COR-L47 (cell line): Measurements from ENCODE around the gene CLIP2.
"Not testable (repeated sequence)": the region's sequence is repeated elsewhere in the genome, so short reads cannot be mapped to it uniquely, and the experiment has no call there.

Source experiments
- DNase-seq: peaks from one replicate; lab custom pipeline; 2025; lab: John Stamatoyannopoulos, UW

CLIP2 gene

GRCh38 chr7:74289018-74289658 is at the start of gene CLIP2:
TSS of gene CLIP2 (plus strand) at chr7:74289407. CDS start at chr7:74317547, 28,140 bp downstream.
- DNase-seq = peak; percentile 80

DNA sequence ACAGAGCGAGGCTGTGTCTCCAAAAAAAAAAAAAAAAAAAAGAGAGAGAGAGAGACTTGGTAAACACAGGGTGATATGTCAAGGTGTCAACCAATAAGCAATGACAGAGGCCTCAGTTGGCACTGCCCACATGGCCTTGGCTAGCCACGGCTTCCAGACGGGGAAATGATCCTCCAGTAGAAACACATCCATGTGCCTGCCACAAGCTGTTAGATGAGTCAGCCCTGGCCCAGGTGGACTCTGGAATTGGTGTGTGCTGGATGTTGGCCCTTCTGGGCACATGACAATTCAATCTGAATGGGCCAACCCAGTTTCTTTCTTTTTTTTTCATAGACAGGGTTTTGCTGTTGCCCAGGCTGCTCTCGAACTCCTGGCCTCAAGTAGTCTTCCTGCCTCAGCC is 48.7 kb upstream of the CLIP2 start:
- DNase-seq = no peak

DNA sequence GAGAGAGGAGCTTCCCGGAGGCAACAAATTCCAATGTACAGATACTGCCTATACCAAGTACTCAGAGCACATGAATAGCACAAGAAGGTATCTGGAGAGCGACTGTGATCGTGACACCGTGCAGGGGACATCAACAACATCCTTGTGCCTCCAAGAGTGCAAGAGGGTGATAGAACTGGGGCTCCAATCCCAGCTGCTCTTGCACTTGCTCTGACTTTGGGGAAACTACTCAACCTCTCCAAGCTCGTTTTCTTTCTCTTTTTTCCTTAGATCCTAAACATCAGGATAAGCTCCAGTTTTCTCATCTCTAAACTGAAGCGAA is 47.1 kb upstream of the CLIP2 start:
- DNase-seq = no peak

DNA sequence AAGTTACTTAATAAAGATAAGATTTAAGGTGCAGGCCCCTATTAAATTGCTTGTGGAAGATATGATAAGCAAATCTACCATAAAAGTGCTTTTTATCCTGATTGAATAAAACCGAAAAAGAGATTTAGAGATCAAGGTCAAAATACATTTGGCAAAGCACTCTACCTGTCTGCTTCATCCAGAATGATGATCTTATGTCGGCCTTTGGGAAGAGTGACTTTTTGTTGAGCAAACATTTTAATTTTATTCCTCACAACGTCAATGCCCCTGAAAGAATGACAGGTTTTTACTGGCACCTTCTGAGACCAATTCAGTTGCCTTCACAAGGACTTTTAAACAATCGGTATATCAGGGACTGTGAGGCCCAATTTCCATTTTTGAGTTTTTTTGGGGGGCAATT is 42.7 kb upstream of the CLIP2 start:
- DNase-seq = no peak

GRCh38 chr7:74248156-74248555 is 41.1 kb upstream of the CLIP2 start:
- no peak for DNase-seq

DNA sequence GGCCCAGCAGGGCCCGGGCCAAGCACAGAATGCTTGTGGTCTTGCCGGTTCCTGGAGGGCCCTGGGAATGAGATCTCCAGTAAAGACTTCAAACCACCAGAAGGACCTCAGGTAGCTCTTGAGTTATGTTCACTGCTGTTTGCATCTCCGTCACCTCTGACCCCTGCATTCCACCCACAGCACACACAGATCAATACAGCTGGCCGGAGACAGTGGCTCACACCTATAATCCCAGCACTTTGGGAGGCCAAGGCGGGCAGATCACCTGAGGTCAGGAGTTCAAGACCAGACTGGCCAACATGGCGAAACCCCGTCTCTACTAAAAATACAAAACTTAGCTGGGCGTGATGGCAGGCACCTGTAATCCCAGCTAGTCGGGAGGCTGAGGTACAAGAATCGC is 40.1 kb upstream of the CLIP2 start:
- not testable (repeated sequence) for DNase-seq

GRCh38 chr7:74252893-74253292 is 36.3 kb upstream of the CLIP2 start:
- no peak for DNase-seq

- no peak for DNase-seq
These were observed 35.9 kb upstream of the CLIP2 start for GRCh38 chr7:74253331-74253730.

GRCh38 chr7:74253835-74254128 is 35.4 kb upstream of the CLIP2 start:
- DNase-seq = peak; percentile 7

GRCh38 chr7:74254129-74254857 is 34.9 kb upstream of the CLIP2 start, which contains the start of gene RFC2:
TSS of gene RFC2 (minus strand) at chr7:74254399. CDS start at chr7:74254383, 16 bp downstream.
- DNase-seq = peak; percentile 94

- no peak for DNase-seq
These were observed 34.3 kb upstream of the CLIP2 start for GRCh38 chr7:74254858-74255379.

DNA sequence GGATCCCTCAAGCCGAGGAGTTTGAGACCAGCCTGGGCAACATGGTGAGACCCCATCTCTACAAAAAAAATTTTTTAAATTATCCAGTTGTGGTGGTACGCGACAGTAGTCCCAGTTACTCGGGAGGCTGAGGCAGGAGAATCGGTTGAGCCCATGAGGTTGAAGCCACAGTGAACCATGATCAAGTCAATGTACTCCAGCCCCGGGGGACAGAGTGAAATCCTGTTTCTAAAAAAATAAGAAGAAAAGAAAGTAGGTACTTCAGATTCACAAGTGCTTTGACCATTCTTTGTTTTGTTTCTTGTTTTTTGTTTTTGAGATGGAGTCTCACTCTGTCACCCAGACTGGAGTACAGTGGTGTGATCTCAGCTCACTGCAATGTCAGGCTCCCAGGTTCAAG is 33.7 kb upstream of the CLIP2 start:
- not testable (repeated sequence) for DNase-seq

DNA sequence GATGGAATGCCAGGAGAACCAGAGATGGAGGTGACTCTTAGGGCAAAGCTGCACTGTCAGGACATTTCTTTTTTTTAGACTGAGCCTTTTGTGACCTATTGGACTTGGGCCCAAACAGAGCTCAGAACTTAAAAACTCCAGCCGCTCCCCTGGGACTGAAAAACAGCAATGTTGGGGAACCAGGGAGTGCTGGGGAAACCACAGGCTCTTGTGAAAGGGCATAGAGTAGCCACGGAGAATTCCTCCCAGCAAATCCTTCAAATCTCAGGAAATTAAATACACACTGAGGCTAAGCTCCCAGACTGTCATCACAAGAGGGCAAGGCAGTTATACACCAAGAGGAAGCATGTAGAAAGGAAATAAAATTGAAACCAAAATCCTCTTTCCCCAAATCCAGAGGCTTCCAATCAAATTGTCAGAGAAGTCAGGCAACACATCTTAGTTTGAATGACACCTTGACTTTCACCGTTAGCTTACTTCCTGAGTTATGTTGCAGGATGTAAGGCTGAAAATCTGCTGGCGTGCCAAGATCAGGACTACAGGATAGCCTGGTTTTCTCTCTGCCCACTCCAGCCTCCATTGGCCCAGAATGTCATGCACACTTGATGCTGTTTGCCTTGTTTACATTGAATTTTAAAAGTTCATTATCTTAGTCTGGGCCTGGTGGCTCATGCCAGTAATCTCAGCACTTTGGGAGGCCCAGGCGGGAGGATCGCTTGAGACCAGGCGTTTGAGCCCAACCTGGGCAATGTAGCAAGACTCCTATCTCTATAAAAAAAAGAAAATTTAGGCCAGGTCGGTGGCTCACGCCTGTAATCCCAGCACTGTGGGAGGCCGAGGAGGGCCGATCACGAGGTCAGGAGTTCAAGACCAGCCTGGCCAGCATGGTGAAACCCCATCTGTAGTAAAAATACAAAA is 32.5 kb upstream of the CLIP2 start:
- no peak for DNase-seq

- no peak for DNase-seq
These were observed 30.6 kb upstream of the CLIP2 start for GRCh38 chr7:74258639-74259038.

DNA sequence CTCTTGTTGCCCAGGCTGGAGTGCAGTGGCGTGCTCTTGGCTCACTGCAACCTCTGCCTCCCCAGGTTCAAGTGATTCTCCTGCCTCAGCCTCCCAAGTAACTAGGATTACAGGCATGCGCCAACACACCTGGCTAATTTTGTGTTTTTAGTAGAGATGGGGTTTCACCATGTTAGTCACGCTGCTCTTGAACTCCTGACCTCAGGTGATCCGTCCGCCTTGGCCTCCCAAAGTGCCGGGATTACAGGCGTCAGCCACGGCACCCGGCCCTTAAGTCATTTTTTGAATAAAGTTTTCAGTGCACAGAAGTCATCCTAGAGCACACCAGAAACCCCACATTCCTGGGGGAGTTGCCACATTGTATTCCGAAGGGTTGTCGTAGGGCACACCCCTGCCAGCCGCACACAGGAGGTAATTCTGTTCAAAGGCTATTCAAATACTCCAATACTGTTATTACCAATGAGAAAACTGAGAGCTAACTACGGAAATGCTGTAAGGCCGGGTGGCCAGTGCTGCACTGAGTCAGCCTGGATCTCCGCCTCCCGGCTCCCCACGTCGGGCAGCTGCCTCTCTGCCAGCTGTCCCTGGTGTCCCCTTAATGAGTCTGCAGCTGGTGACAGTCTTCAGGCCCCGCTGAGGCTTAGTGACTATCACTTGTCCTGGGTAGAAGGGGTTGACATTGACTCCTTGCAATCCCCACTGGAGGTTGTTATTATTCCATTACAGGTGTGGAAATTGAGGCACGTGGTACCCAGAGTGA is 26.4 kb upstream of the CLIP2 start:
- DNase-seq = peak; percentile 30

DNA sequence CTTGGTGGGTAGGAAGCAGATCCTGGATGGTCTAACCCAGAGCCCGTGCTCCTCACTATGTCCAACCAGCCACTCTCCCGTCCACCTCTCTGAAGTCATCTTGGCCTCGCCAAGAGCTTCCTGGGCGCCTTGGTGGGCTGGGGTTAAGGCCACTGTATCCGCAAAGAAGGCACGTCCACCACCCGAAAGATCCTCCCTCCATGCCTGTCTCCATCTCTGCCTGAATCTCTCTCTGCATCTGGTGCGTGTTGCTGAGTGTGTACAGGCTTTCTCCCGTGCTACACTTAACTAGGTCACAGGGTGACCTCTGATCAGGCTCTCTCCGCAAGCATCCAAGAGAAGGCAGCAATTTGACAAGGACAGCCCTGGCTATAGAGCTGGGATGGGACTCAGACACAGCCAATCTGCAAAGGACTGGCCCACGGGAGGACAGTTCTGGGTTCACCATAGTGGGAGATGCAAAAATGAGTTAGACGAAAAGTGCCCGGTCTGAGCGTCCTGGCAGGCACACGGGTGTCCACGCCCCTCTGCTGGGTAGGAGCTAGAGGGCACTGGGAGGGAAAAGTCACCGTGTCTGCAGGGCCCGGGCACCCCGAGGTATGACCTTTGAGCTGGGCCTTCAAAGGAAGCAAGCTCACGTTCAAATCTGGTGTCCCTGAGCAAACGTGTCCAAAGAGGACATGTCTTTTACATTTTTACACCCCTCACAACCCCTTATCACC is 25.6 kb upstream of the CLIP2 start:
- DNase-seq = no peak

GRCh38 chr7:74266191-74266963 is 22.8 kb upstream of the CLIP2 start:
- DNase-seq = no peak

DNA sequence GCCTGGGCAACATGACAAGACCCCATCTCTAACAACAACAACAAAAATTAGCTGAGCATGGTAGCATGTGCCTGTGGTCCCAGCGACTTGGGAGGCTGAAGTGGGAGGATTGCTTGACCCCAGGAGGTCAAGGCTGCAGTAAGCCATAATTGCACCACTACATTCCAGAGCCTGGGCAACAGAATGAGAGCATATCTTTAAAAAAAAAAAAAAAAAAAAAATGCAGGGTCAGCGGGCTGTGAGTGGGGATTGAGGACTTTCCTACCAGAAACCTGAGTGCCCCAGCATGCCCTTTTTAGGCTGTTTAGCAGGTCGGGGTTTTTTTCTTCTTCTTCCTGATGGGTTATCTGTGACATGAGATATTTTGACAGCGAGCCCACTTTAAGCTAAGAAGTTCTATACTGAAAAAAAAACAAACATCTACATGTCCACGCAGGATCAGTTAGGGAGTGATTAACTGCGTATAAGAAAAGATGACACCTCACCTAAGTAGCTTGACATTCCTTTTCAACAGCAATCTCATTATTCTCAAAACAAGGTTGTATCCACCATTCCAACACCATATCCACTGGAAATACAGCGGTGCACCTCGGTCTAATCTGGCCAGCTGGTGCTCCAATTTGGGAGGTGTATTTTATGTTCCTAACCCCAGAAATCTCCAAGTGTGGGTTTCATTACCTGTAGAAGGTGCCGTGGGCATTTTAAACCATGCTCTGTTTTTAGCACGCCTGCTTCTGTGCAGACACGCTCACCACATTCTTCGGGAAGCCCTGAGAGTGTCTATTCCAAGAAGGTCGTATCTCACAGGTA is 21.2 kb upstream of the CLIP2 start:
- no peak for DNase-seq

GRCh38 chr7:74269757-74270277 is 19.4 kb upstream of the CLIP2 start:
- DNase-seq = peak; percentile 93
